ENCODE data around the gene CELSR1.

Gene CELSR1

GRCh38 chr22:46340676-46341075 is 196.7 kb downstream of the CELSR1 start:
- FAIRE-seq, result no peak
- no peak for DNase-seq (ENCODE audit: insufficient read length, low spot score)

DNA sequence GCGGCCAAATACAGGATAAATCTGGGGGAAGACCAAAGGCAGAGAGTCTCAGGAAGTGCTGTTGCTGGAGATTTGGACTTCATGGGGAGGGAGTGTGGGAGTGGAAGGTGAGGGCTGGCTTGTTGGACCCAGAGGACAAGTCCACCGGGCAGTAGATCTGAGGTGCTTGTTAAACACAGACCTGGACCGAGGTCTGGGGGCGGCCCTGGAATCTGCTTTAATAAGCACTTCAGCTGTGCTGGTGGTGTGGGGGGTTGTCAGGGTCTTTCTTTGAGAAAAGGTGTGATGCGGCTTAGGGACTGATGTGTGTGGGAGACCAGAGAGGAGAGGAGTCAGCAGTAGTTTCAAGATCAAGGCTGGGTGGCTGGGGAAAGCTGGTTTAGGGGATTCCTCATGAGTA is 197.5 kb downstream of the CELSR1 start:
- FAIRE-seq (no peak), DNase-seq (ENCODE audit: insufficient read length, low spot score) (no peak)

GRCh38 chr22:46338636-46339035 is 198.8 kb downstream of the CELSR1 start:
- FAIRE-seq, result no peak
- DNase-seq (ENCODE audit: insufficient read length, low spot score), result no peak

- DNase-seq (ENCODE audit: insufficient read length, low spot score) (no peak), FAIRE-seq (no peak)
Observed at GRCh38 chr22:46337870-46338269, 199.6 kb downstream of the CELSR1 start.

GRCh38 chr22:46336119-46337078 is 201.0 kb downstream of the CELSR1 start:
- DNase-seq (ENCODE audit: insufficient read length, low spot score) (no peak), FAIRE-seq (no peak)

DNA sequence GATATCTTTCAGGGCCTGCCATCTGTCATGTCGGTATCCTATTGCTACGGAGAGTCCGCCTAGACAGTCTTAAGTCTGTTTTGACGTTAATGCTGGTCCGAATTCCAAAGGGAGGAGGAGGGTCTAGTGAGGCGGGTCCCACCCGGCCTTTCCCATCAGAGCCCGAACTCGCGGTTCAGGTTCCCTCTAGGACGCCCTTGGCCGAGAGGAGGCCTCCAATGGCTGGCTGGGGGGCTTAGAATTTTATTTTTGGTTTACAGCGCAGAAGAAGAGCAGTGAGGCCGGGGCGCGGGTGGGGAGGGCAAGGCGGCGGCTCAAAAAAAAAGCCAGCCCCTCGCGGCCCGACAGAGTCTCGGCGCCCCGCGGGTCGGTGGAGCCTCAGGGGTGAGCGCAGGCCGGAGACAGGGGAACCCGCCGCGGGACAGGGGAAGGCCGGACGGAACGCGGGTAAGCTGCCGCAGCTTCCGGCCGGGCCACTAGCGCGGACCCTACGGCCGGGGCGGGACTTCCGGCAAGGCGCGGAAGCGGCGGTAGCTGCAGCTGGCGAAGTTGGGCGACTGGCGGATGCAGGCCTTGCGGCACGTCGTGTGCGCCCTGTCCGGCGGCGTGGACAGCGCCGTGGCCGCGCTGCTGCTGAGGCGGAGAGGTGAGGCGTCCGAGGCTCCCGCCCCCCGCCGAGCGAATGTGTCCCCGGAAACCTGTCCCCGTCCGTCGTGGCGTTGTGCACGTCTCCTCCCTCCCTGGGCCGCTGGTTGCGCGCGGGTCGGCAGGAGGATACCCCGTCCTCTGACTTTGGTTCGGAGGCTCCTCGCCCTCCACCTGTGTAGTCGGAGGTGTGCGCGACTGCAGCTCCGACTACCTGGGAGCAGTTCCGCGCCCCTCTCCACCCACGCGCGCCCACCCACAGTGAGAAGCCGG is 202.0 kb downstream of the CELSR1 start, which contains the start of gene TRMU:
Gene TRMU (plus strand): TSS at position 514 of the 918 bp plus-strand sequence. CDS start 51 bp downstream, at position 565.
- FAIRE-seq (peak; percentile 88), DNase-seq (ENCODE audit: insufficient read length, low spot score) (peak; percentile 92)

DNA sequence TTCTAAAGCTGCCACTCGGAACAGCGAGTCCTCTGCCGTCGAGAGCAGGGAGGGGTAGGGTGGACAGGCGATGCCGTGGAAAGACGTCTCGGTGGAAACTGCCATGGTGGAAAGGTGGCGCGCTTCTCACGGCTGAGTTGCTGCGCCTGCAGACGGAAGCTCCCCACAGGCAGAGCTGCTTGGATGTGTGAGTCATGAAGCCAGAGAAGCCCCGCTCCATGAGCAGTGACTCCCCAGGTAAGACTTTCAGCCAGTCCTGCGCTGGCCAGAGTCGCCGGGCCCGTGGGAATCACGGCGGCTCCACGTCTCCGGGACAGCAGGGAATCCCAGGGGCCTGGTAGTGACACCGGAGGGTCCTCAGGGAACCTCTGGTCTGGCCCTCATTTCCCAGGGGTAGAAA is 205.9 kb downstream of the CELSR1 start:
- DNase-seq (ENCODE audit: insufficient read length, low spot score) (no peak), FAIRE-seq (no peak)

DNA sequence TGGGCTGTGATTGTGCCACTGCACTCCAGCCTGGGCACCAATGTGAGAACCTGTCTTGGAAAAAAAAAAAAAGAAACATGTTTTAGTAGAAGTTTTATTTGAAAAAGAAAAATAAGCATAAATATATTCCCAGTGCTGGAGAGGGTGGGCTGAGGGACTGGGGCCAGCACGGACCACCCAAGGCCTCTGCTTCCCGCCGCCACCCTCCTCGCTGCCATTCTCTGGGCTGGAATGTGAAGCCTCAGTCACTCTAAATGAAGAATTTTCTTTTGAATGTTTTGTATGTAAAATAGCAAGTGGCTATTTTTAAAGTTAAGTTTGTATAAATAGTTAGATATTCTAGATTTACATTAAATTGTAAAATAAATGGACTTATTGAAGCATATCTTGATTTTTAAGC is 207.0 kb downstream of the CELSR1 start:
- FAIRE-seq (no peak), DNase-seq (ENCODE audit: insufficient read length, low spot score) (no peak)

GRCh38 chr22:46329616-46330015 is 207.8 kb downstream of the CELSR1 start:
- no peak for FAIRE-seq
- no peak for DNase-seq (ENCODE audit: insufficient read length, low spot score)

DNA sequence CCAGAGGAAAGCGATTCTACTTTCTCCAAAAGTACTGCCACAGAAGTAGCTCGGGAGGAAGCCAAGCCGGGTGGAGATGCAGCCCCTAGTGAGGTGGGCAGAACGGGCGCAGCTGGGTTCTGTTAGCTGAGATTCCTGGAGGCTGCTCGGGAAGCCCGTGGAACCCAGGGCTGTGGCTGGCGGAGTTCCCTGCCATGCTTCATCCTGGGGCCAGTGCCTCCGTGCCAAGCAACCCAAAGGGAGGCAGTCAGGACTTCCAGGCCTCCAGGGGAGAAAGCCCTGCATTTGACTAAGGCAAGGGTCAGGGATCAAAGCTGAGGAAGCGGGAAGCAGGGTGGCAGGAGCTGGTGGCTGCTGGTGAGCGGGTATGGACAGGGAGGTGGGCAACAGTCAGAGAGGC is 208.6 kb downstream of the CELSR1 start:
- FAIRE-seq, result no peak
- no peak for DNase-seq (ENCODE audit: insufficient read length, low spot score)

DNA sequence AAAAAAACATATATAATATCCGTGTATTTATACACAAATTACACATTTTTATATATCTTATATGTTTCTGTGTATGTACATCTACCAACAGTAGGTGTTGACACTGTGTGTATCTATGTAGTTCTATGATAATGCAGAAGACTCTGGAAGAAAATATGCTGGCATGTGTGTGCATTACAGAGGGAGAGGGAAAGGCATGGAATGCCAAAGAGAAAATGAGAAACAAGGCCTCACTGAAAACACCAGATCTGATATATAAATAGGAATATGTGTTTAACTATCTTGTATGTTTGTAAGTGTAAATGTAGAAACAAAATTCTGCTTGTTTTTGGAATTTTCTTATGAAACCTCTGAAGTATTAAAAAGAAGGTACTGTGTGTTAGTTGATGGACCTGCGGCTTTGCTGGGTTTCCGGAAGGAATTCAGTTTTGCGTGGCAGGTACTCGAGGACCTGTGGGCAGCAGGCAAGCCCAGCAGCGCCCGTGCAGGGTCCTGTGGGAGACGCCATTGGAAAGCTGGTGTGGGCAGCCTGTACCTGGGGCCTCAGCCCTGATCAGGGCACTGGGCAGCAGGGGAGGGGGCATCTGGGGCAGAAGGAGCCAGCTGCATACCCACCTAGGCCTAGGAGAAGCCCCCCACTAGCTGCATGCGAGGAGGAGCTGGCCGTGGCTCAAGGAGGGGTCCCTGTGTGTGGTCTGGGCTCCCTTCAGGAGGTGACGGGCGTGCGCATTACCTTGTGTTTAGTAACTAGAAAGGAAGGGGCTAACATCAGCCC is 209.5 kb downstream of the CELSR1 start:
- no peak for FAIRE-seq

DNA sequence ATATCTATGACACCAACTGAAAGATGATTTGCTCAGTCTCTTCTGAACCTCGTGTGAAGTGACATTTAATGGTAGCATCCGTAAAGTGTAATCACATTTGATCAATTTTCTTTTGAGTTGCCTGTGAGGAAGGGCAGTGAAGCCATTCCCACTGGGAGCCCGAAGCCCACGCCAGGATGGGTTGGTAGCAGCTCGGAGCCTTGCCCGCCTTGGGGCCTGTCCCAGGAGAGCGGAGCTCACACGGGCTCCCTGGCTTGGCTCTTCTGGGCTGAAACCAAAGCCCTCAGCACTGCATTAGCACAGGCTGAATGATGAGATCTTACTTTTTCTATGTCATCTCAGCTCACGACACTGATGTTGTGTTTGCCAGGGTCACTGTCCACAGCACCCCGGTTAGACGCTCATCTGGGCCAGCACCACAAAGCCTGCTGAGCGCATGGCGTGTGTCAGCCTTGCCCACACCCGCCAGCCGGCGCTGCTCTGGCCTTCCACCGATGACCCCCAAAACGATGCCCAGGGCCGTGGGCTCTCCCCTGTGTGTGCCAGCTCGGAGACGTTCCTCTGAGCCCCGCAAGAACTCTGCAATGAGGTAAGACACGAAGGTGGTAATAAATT is 211.2 kb downstream of the CELSR1 start:
- no peak for FAIRE-seq
- DNase-seq (ENCODE audit: insufficient read length, low spot score), result no peak

More for the DNA sequence above, 209.5 kb downstream of the CELSR1 start:
- no peak for DNase-seq (ENCODE audit: insufficient read length, low spot score)

DNA sequence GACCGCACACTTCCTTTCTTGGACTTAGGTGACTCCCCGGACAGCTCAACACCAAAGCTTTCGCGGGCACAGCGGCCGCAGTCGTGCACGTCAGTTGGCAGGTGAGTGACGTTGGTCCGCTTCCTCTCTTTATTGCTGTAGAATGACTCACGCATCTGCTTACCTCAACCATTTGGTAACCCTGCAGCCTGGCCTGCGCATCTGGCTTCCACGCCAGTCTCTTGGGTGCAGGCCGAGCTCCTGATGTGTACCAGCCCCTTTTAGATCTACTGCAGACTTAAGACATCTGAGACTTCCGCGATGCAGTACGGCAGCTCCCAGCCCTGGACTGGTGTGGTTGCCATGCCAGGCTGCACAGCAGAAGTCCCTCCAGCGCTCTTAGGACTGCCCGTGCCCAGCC is 214.3 kb downstream of the CELSR1 start:
- FAIRE-seq, result no peak

DNA sequence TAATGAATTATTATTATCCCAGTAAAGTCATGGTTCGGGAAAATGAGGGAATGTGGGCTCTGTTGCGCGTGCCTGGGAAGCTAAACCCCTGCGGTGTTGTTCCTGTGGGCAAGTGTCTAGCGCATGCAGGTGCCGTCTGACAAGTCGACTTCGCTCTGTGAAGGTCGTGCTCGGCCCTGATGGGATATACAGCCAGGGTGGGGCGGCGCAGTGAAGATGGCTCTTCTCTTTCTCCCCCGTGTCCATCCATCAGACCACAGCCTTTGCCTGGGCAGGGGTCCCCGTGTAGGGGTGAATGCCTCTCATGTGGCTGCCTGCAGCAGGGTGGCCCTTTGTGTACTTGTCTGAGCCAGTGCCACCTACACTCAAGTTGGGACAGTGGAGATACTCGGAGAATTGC is 214.7 kb downstream of the CELSR1 start:
- FAIRE-seq (no peak), DNase-seq (ENCODE audit: insufficient read length, low spot score) (no peak)

More for the DNA sequence above, 214.3 kb downstream of the CELSR1 start:
- no peak for DNase-seq (ENCODE audit: insufficient read length, low spot score)

GRCh38 chr22:46320716-46321386 is 216.6 kb downstream of the CELSR1 start:
- DNase-seq (ENCODE audit: insufficient read length, low spot score) (no peak), FAIRE-seq (no peak)

GRCh38 chr22:46320166-46320710 is 217.2 kb downstream of the CELSR1 start:
- DNase-seq (ENCODE audit: insufficient read length, low spot score) (no peak), FAIRE-seq (no peak)

DNA sequence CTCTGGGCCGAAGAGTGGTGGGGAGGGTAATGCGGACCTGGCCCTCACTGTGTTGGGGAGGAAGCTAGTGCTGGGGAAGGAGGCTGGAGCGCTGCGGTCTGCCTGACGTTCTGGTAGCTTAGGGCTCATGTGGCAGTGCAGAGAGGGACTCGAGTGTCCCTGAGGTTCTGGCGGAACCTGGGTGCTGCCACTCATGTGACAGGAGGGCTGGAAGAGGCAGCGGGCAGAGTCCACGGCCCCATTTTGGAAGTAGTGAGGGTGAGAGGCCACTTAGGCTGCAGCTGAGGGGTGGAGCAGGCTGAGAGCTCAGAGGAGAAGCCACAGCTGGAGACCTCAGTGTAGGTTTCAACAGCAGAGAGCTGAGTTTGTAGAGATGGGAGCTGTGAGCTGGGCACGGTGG is 218.1 kb downstream of the CELSR1 start:
- FAIRE-seq, result no peak
- no peak for DNase-seq (ENCODE audit: insufficient read length, low spot score)

GRCh38 chr22:46318576-46318975 is 218.8 kb downstream of the CELSR1 start:
- no peak for FAIRE-seq
- DNase-seq (ENCODE audit: insufficient read length, low spot score), result no peak

GRCh38 chr22:46317646-46318045 is 219.8 kb downstream of the CELSR1 start:
- DNase-seq (ENCODE audit: insufficient read length, low spot score), result no peak
- no peak for FAIRE-seq
